ENCODE measurements around the gene CIB1.

The CIB1 gene

GRCh38 chr15:90240856-90241255 is 7.1 kb upstream of the CIB1 start:
- DNase-seq (ENCODE audit: low spot score): no peak

GRCh38 chr15:90239371-90239770 is 5.6 kb upstream of the CIB1 start:
- no peak for DNase-seq (ENCODE audit: low spot score)

GRCh38 chr15:90234096-90234988 is 601 bp upstream of the CIB1 start, which contains the start of gene GDPGP1:
TSS of gene GDPGP1 (plus strand) at chr15:90234209. CDS start at chr15:90240909, 6,700 bp downstream.
- peak; percentile 99 for DNase-seq (ENCODE audit: low spot score)

GRCh38 chr15:90232941-90233386 is 777 bp downstream of the CIB1 start:
- no peak for DNase-seq (ENCODE audit: low spot score)

GRCh38 chr15:90232196-90232595 is 1.5 kb downstream of the CIB1 start:
- DNase-seq (ENCODE audit: low spot score): no peak

GRCh38 chr15:90231028-90232017 is 2.4 kb downstream of the CIB1 start:
- DNase-seq (ENCODE audit: low spot score): no peak

GRCh38 chr15:90230610-90231009 is 3.1 kb downstream of the CIB1 start:
- DNase-seq (ENCODE audit: low spot score): no peak

GRCh38 chr15:90230071-90230494 is 3.7 kb downstream of the CIB1 start:
- DNase-seq (ENCODE audit: low spot score): no peak

- DNase-seq (ENCODE audit: low spot score): no peak
These were observed 4.8 kb downstream of the CIB1 start for GRCh38 chr15:90228960-90229359.

- no peak for DNase-seq (ENCODE audit: low spot score)
These were observed 5.6 kb downstream of the CIB1 start for GRCh38 chr15:90227816-90228772.

GRCh38 chr15:90227336-90227735 is 6.4 kb downstream of the CIB1 start:
- DNase-seq (ENCODE audit: low spot score): no peak

GRCh38 chr15:90225504-90226234 is 8.1 kb downstream of the CIB1 start:
- no peak for DNase-seq (ENCODE audit: low spot score)

- no peak for DNase-seq (ENCODE audit: low spot score)
These were observed 8.7 kb downstream of the CIB1 start for GRCh38 chr15:90225047-90225446.

- no peak for DNase-seq (ENCODE audit: low spot score)
These were observed 10.1 kb downstream of the CIB1 start for GRCh38 chr15:90223441-90224165.

- DNase-seq (ENCODE audit: low spot score): no peak
These were observed 11.2 kb downstream of the CIB1 start for GRCh38 chr15:90222547-90222946.

GRCh38 chr15:90221246-90221900 is 12.4 kb downstream of the CIB1 start:
- peak; percentile 54 for DNase-seq (ENCODE audit: low spot score)

GRCh38 chr15:90219421-90220141 is 14.2 kb downstream of the CIB1 start:
- no peak for DNase-seq (ENCODE audit: low spot score)

- DNase-seq (ENCODE audit: low spot score): no peak
These were observed 15.9 kb downstream of the CIB1 start for GRCh38 chr15:90217671-90218394.

Measured in LoVo (cell line).